ENCODE results near the gene MVK. TPM values are rescaled to one million over a fixed set of nuclear protein-coding genes. Genes with fewer than 3 reads are reported as not detected.

The MVK gene
- total RNA-seq, 1 donor from 2014 or later = 10.1 TPM

GRCh38 chr12:109544955-109545531 is 28.6 kb upstream of the MVK start:
- no peak for DNase-seq (ENCODE audit: low spot score)

- no peak for DNase-seq (ENCODE audit: low spot score)
These were observed 27.8 kb upstream of the MVK start for GRCh38 chr12:109545826-109546225.

GRCh38 chr12:109547286-109547685 is 26.3 kb upstream of the MVK start:
- DNase-seq (ENCODE audit: low spot score) = no peak

GRCh38 chr12:109548258-109548657 is 25.3 kb upstream of the MVK start:
- DNase-seq (ENCODE audit: low spot score) = no peak

GRCh38 chr12:109549613-109550270 is 23.9 kb upstream of the MVK start:
- DNase-seq (ENCODE audit: low spot score) = no peak

- DNase-seq (ENCODE audit: low spot score) = no peak
These were observed 23.3 kb upstream of the MVK start for GRCh38 chr12:109550281-109550680.

GRCh38 chr12:109551108-109551507 is 22.5 kb upstream of the MVK start:
- no peak for DNase-seq (ENCODE audit: low spot score)

- no peak for DNase-seq (ENCODE audit: low spot score)
These were observed 20.6 kb upstream of the MVK start for GRCh38 chr12:109552971-109553370.

- DNase-seq (ENCODE audit: low spot score) = no peak
These were observed 20.1 kb upstream of the MVK start for GRCh38 chr12:109553483-109553882.

- DNase-seq (ENCODE audit: low spot score) = no peak
These were observed 19.6 kb upstream of the MVK start for GRCh38 chr12:109553906-109554500.

- DNase-seq (ENCODE audit: low spot score) = no peak
These were observed 18.8 kb upstream of the MVK start for GRCh38 chr12:109554761-109555160.

- no peak for DNase-seq (ENCODE audit: low spot score)
These were observed 17.9 kb upstream of the MVK start for GRCh38 chr12:109555431-109556315.

- no peak for DNase-seq (ENCODE audit: low spot score)
These were observed 16.4 kb upstream of the MVK start for GRCh38 chr12:109557200-109557599.

GRCh38 chr12:109557805-109558204 is 15.8 kb upstream of the MVK start:
- no peak for DNase-seq (ENCODE audit: low spot score)

GRCh38 chr12:109558374-109559199 is 15.0 kb upstream of the MVK start:
- no peak for DNase-seq (ENCODE audit: low spot score)

- DNase-seq (ENCODE audit: low spot score) = no peak
These were observed 14.4 kb upstream of the MVK start for GRCh38 chr12:109559200-109559505.

GRCh38 chr12:109559601-109560000 is 14.0 kb upstream of the MVK start:
- no peak for DNase-seq (ENCODE audit: low spot score)

GRCh38 chr12:109560867-109561710 is 12.5 kb upstream of the MVK start:
- DNase-seq (ENCODE audit: low spot score) = no peak

- DNase-seq (ENCODE audit: low spot score) = no peak
These were observed 11.9 kb upstream of the MVK start for GRCh38 chr12:109561711-109562030.

- no peak for DNase-seq (ENCODE audit: low spot score)
These were observed 10.7 kb upstream of the MVK start for GRCh38 chr12:109562871-109563270.
